ENCODE data around the gene PCSK6.

Gene PCSK6

GRCh38 chr15:101275018-101275417 lies 214.5 kb downstream of the PCSK6 start:
- no peak for DNase-seq (ENCODE audit: low spot score)

- DNase-seq (ENCODE audit: low spot score) = no peak
Measured at GRCh38 chr15:101273534-101273933, 216.0 kb downstream of the PCSK6 start.

- DNase-seq (ENCODE audit: low spot score) = no peak
Measured at GRCh38 chr15:101272584-101272983, 216.9 kb downstream of the PCSK6 start.

- peak; percentile 13 for DNase-seq (ENCODE audit: low spot score)
Measured at GRCh38 chr15:101269479-101270223, 219.9 kb downstream of the PCSK6 start.

GRCh38 chr15:101267320-101268104 lies 222.0 kb downstream of the PCSK6 start:
- DNase-seq (ENCODE audit: low spot score) = peak; percentile 94

- no peak for DNase-seq (ENCODE audit: low spot score)
Measured at GRCh38 chr15:101266787-101267186, 222.7 kb downstream of the PCSK6 start.

- DNase-seq (ENCODE audit: low spot score) = peak; percentile 48
Measured at GRCh38 chr15:101266034-101266433, 223.5 kb downstream of the PCSK6 start.

GRCh38 chr15:101264911-101265641 lies 224.4 kb downstream of the PCSK6 start:
- no peak for DNase-seq (ENCODE audit: low spot score)

- DNase-seq (ENCODE audit: low spot score) = no peak
Measured at GRCh38 chr15:101264011-101264410, 225.5 kb downstream of the PCSK6 start.

GRCh38 chr15:101262551-101262950 lies 227.0 kb downstream of the PCSK6 start:
- peak; percentile 38 for DNase-seq (ENCODE audit: low spot score)

- peak; percentile 68 for DNase-seq (ENCODE audit: low spot score)
Measured at GRCh38 chr15:101258238-101259144, 231.0 kb downstream of the PCSK6 start.

- DNase-seq (ENCODE audit: low spot score) = no peak
Measured at GRCh38 chr15:101256757-101257156, 232.8 kb downstream of the PCSK6 start.

GRCh38 chr15:101255615-101256241 lies 233.8 kb downstream of the PCSK6 start:
- DNase-seq (ENCODE audit: low spot score) = no peak

- DNase-seq (ENCODE audit: low spot score) = no peak
Measured at GRCh38 chr15:101255051-101255395, 234.5 kb downstream of the PCSK6 start.

GRCh38 chr15:101254157-101255050 lies 235.1 kb downstream of the PCSK6 start:
- no peak for DNase-seq (ENCODE audit: low spot score)

All from AG08395 (cell line).